MG63 (cell line): ENCODE measurements around the gene SETD3. TPM values are rescaled to one million over a fixed set of nuclear protein-coding genes. Genes with fewer than 3 reads are reported as not detected.

Experiments
- DNase-seq: peaks from one replicate; pipeline ENCODE4 v3.0.0-alpha.2; 2020
- H3K27me3 ChIP-seq: fragments of 250-450 bp; sonication (Bioruptor Pico); 2 replicates; pipeline ENCODE4 v1.5.1; 2020; ENCODE audit warnings: mild to moderate bottlenecking, moderate library complexity
- H3K36me3 ChIP-seq: fragments of 250-450 bp; sonication (Bioruptor Pico); 2 replicates; pipeline ENCODE4 v1.5.1; 2020; ENCODE audit warnings: mild to moderate bottlenecking, moderate library complexity
- H3K4me3 ChIP-seq: fragments of 250-450 bp; sonication (Bioruptor Pico); 2 replicates; pipeline ENCODE4 v1.5.1; 2020; ENCODE audit warnings: mild to moderate bottlenecking, moderate library complexity
- H3K9me3 ChIP-seq: fragments of 250-450 bp; sonication (Bioruptor Pico); 2 replicates; pipeline ENCODE4 v1.5.1; 2020; ENCODE audit warnings: mild to moderate bottlenecking, moderate library complexity
- total RNA-seq: library from RNA; depleted of rRNA; stranded (reverse); fragments of >200 nt; shearing (Covaris generic); gene quantifications from 2 replicates; pipeline ENCODE4 v1.2.3, GENCODE V29; 2014; ENCODE audit warnings: low replicate concordance

SETD3 gene
- total RNA-seq, 1 experiment from 2014 or later: 37.8 TPM

DNA sequence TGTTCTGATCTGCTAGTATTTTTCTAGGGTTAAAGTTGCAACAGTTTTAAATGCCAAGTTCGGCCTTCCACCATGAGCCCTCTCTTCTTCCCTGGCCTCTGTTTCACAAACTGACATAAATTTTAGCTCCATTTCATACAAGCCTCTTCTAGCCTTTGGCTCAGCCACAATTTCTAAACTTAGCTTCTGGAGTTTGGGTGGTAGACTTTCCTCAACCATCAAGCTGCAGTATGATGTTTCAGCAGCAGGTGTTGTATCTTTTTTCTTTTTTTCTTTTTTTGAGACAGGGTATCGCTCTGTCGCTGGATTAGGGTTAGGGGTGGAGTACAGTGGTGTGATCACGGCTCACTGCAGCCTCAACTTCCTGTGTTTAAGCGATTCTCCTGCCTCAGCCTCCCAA is 29.4 kb downstream of the SETD3 start:
- Histone ChIP-seq H3K27me3 (no peaks in the 10 kb centered on the region), H3K4me3 (no peak overlapping the region), H3K9me3 (no peaks in the 10 kb centered on the region), H3K36me3 (peaks cover under 1% of the 10 kb centered on the region)
- DNase-seq: no peak

DNA sequence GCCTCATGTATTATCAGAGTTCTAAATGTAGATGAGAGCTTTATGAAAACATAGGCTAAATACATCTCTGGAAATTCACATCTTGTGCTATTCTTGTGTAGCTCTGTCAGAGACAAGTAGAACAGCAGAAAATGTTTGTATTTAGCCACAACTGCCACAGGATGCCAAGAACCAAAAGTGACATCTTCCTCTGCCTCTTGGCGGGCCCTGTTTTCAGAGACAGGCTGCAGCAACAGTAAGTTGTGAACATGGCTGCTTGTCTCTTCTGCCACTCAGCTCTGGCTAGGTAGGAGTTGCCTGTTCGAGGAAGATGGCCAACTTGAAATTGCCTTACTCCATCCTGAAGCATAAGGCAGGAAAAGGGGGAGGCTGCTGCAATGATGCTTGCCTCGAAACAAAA is 30.4 kb downstream of the SETD3 start:
- no peaks in the 10 kb centered on the region for H3K9me3 ChIP-seq
- H3K27me3 ChIP-seq: no peaks in the 10 kb centered on the region
- no peaks in the 10 kb centered on the region; the same call in 1 of the 2 replicates for H3K36me3 ChIP-seq
- no peak for DNase-seq
- no peak overlapping the region for H3K4me3 ChIP-seq

DNA sequence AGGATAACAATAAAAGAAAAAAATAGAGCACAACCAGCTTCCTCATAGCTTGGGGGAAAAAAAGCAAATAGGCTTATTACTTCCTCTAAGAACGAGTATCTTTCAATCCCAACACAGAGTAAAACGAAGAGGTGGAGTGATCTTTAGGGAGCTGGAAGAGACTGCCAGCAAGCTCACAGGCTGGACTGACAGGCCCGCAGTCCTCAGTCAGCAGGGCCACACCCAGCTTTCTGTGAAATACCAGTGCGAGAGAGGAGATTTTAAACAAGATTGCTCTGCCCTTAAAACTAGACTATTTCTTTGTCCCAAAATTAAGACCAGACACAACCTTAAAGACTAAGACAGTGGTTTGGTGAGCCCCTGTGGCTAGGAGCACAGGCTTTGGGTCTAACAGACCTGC is 32.9 kb downstream of the SETD3 start:
- Histone ChIP-seq H3K4me3 (no peak overlapping the region), H3K27me3 (no peaks in the 10 kb centered on the region), H3K9me3 (no peaks in the 10 kb centered on the region), H3K36me3 (no peaks in the 10 kb centered on the region; the same call in 1 of the 2 replicates)
- DNase-seq: no peak

DNA sequence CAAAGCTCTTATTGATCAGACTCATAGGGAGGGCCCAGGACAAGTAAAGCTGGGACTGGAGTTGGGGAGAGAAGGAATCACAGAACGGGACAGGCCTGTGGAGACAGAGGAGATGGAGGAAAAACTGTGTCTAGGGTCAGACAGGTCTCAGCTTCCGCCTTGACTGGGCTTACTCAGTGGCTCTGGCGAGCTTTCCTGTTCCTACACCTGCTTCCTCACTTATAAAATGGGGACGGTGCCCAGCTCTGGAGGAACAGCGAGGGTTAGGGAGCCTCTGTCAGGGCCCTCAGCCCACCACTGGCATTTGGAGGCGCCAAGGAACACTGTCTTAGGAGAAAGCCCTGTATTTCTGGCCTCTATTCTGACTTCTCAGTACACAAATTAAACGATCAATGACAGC is 34.7 kb downstream of the SETD3 start:
- Histone ChIP-seq H3K4me3 (no peak overlapping the region), H3K27me3 (no peaks in the 10 kb centered on the region), H3K36me3 (no peaks in the 10 kb centered on the region; the same call in 1 of the 2 replicates), H3K9me3 (no peaks in the 10 kb centered on the region)
- DNase-seq: no peak

DNA sequence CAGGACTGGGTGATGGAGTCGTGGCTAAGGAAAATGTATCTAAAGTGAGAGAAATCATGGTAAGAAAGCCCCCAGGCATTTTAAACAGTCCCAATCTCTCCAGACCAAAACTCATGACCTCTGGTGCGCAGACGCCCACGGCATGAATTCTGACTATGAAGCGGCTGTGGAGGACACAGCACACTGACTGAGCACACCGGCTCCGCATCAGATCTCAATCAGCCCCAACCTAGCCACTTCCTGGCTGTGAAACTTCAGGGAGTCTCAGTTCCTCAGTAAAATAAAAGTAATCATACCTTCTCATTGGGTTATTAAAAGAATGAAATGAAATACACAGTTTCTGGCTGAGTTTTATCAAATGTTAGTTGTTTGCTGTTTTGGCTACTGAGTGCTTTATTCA is 38.7 kb downstream of the SETD3 start:
- H3K36me3 ChIP-seq: no peaks in the 10 kb centered on the region
- H3K9me3 ChIP-seq: no peaks in the 10 kb centered on the region
- no peak for DNase-seq
- no peaks in the 10 kb centered on the region for H3K27me3 ChIP-seq
- H3K4me3 ChIP-seq: no peak overlapping the region

DNA sequence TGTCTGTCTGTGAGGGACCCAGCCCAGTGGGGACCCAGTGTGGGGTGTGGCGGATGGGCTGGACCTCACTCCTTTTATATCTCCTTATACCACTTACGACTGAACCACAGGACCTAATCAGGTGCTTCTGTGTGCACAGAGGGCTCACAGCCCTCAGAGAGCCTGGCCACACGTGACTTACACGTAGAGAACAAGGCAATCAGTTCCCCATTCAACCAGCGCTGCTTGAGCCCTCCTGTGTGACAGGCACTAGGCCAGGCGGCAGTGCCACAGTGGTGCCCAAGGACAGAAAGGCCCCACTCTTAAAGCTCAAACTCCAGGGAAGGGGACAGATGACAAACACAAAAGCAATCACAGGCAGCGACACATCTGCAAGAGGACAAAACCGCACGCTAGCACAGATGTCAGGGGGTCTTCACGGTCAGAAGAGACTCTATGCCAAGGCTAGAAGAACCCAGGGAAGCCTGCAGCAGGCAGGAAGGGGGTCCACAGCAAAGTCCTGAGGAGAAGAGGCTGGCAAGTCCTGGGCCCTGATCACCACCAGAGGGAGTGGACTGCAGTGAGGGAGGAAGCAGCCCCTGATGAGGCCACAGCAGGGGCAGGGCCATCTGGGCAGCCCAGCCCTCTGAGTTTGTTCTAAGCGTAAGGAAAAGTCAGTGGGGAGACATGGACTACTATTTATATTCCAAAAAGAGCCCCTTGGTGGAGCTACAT is 39.3 kb downstream of the SETD3 start:
- Histone ChIP-seq H3K36me3 (no peaks in the 10 kb centered on the region), H3K4me3 (no peak overlapping the region), H3K27me3 (no peaks in the 10 kb centered on the region), H3K9me3 (no peaks in the 10 kb centered on the region)
- DNase-seq: no peak

DNA sequence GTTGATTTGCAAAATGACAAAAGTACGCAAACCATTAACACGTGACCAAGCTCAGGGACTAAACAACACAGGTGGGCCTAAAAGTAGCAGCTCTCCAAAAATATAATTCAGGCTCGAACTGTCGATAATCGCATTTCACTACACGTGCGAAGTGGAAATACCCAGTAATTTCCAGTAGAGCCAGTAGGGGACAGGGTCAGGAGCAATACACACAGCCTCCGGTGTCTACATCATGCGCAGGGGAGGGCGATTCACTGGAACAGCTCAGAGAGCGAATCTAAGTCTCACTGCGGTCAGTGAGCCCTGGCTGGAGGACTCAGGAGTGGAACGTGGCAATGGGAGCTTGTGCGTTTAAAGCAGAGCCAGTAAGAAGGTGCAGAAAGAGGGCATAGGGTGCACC is 40.4 kb downstream of the SETD3 start:
- H3K36me3 ChIP-seq: no peaks in the 10 kb centered on the region
- no peaks in the 10 kb centered on the region for H3K9me3 ChIP-seq
- no peak overlapping the region for H3K4me3 ChIP-seq
- no peak for DNase-seq
- H3K27me3 ChIP-seq: no peaks in the 10 kb centered on the region

DNA sequence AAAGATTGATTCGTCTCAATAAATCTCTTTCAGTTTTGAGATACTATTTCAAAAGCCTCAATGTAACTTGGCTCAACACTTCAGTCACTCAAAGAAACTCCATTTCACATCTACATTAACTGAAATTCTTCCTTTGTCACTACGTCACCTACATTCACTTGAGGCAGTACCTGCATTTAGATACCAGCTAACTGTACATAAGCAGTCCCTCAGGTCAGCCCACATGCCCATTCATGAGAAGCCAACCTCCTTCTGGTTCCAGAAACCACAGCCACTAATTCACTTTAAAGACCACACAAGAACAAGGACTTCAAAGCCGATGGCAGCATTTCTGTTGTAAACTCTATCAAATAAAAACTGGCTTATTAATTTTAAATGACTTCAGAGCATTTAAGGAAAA is 43.0 kb downstream of the SETD3 start:
- Histone ChIP-seq H3K9me3 (no peaks in the 10 kb centered on the region), H3K4me3 (no peak overlapping the region), H3K36me3 (no peaks in the 10 kb centered on the region), H3K27me3 (no peaks in the 10 kb centered on the region)
- DNase-seq: no peak

DNA sequence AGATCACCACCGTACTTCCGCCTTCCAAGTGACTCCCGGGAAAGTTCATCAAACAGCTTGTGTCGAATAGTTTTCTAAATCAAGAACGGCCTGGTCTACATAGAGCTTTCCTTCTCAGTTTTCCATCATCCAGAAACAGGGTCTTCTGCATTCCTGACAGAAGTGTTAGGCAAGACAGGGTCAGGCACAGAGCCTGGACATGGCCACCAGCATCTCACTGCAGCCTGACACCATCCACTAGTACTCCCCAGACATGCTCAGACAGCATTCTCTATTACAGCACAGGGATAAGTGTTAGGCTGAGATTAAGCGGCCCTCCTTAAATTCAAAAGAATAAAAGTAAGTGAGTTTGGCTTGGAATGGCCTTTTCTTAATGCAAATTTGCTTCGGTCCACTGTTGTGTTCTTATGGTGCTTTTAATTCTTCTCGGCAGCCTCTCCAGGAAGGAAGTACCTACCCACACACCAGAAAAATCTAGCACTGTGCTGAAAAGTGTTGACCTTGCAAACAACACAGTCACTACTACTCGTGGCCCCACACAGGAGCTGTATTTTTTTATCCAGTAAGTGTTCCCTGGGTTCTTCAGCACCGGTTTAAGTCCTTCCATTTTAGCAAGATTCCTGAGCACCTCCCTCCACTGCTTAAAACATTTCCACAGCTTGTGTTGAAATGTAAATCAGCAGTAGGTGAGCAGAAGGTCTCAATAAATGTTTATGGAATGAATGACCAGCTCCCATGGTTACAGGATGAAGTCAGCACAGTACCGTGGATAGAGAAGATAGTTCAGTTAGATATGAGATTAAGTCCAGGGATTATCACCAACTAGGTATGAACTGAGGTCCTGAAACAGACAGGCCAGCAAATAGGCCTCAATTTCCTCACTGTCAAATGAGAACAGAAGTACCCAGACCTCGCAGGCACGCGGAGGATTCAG is 44.1 kb downstream of the SETD3 start:
- Histone ChIP-seq H3K9me3 (no peaks in the 10 kb centered on the region), H3K4me3 (no peak overlapping the region), H3K36me3 (no peaks in the 10 kb centered on the region), H3K27me3 (no peaks in the 10 kb centered on the region)
- no peak for DNase-seq

DNA sequence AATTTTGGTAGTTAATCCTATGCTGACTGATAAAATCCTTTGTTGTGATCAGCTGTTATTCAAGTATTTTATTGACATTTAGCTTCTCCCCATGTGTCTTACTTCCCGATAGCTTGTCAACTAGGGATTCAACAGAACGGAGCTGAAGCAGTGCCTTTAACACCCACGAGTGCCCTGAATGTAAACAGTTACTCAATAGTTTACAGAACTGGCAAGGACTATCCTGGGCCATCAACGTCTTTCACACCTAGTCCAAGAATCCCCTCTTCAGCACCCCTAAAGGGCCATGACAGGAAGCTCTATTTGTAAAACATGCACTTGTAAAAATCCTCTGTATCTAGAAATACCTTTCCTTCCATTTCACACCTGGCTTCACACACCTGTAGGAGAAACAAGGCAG is 45.3 kb downstream of the SETD3 start:
- no peaks in the 10 kb centered on the region for H3K36me3 ChIP-seq
- DNase-seq: no peak
- H3K9me3 ChIP-seq: no peaks in the 10 kb centered on the region
- H3K27me3 ChIP-seq: no peaks in the 10 kb centered on the region
- H3K4me3 ChIP-seq: no peak overlapping the region

DNA sequence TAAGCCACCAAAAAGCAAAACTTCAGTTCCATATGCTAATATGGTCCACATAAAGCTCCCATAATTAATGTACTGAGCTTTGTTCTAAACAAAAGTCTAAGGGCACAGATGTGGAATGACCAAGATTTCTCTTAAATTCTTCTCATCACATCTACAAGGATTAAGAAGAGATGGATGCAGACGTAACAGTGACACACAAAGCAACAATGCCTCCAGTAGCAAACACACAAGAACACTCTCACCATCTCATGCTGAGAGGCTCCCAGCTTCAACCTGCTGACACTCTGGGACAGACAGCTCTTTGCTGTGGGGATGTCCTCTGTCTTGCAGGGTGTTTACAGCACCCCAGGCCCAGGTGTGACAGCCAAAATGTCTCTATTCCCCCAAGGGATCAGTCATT is 48.2 kb downstream of the SETD3 start:
- Histone ChIP-seq H3K9me3 (no peaks in the 10 kb centered on the region), H3K4me3 (no peak overlapping the region), H3K27me3 (no peaks in the 10 kb centered on the region), H3K36me3 (no peaks in the 10 kb centered on the region; the same call in 1 of the 2 replicates)
- no peak for DNase-seq

DNA sequence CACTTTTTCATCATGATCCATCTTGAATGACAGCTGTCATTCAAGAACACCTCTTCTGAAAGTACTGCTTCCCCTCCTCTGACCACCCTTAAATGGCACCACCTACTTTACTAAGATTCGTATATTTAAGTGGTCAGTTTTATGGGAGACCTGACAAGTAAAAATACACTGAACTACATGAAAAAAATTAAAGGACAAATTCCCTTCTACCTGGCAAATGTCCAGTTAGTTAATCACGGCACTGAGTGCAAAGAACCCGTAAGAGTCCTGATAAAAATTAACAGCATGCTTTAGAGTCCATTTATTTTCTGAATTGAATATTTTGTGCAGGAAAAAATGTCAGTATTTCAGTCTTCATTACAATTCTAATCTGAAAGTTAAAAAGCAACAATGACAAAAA is 48.7 kb downstream of the SETD3 start:
- Histone ChIP-seq H3K4me3 (no peak overlapping the region), H3K36me3 (no peaks in the 10 kb centered on the region; the same call in 1 of the 2 replicates), H3K27me3 (no peaks in the 10 kb centered on the region), H3K9me3 (no peaks in the 10 kb centered on the region)
- DNase-seq: no peak

DNA sequence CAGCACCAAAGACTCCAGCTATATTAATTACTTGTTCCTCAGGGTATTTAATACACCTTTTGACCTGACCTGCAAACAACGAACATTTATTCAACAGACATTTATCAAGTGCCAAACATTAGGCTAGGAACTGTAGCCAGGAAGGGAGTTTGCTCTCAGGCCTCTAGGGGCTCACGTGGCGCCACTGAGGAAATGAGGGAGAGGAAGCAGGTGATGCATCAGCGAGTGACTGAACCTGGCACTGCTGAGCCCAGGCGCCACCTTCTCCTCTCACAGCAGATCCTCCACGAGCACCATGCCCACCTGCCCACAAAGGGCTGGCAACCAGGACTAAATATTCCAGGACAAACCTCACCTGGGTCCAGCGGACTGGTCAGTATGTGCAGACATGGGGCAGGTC is 50.2 kb downstream of the SETD3 start:
- DNase-seq: no peak
- Histone ChIP-seq H3K27me3 (no peaks in the 10 kb centered on the region), H3K9me3 (no peaks in the 10 kb centered on the region), H3K36me3 (no peaks in the 10 kb centered on the region; the same call in 1 of the 2 replicates), H3K4me3 (no peak overlapping the region)

DNA sequence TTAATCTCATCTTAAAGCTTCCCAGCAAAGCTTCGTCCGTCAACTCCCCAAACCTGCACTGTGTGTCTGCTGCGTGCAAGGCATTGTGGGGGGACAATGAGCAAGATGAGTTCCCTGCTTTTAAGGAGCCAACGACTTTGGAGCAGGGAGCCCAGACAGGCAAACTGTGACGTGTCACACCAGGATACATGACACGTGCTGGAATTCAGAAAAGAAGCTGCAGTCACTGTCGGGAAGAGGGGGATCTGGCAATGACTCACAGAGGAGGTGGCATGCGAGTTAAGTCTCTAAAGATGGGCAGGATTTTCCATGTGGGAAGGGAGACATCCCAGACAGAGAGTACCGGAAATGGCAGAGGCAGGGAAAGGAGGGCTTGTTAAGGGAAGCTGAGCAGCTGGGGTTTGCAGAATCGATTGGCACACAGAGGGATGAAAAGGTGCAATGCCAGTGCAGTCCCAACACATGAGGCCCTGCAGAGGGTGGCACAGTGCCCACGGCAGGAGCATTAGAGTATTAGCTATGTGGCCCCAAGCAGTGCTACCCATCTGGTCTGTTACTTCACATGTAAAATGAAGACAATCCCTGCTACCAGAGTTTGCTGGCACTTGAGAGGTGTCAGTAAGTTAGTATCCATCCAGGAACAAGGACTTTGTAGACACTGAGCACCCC is 52.9 kb downstream of the SETD3 start:
- DNase-seq: no peak
- no peaks in the 10 kb centered on the region for H3K27me3 ChIP-seq
- H3K4me3 ChIP-seq: no peak overlapping the region
- H3K36me3 ChIP-seq: no peaks in the 10 kb centered on the region; the same call in 1 of the 2 replicates
- no peaks in the 10 kb centered on the region for H3K9me3 ChIP-seq

DNA sequence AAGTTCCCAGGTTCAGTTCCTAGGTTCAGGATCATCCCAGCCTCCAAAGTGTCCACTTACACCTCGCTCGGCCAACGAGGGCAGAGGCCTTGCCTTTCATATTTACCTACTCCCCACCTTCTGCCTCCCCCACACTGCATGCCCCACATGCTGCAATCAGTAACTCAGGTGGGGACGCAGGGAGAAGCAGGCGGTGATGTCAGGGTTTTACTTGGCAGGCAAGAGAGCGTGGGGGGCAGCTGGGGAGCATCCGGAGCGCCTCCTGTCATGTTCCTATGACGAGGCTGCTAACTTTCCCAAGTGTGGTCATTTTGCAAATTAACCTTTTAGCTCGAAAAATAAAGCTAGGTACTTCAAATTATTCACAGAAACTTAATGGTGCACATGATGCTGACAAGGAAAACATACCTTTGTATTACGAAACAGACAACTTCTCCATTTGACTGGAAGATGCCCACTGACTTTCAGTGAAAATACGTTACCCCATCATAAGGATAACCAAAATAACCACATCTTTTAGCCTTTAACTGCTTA is 53.8 kb downstream of the SETD3 start:
- Histone ChIP-seq H3K9me3 (no peaks in the 10 kb centered on the region), H3K36me3 (no peaks in the 10 kb centered on the region; the same call in 1 of the 2 replicates), H3K4me3 (no peak overlapping the region), H3K27me3 (no peaks in the 10 kb centered on the region)
- DNase-seq: no peak

DNA sequence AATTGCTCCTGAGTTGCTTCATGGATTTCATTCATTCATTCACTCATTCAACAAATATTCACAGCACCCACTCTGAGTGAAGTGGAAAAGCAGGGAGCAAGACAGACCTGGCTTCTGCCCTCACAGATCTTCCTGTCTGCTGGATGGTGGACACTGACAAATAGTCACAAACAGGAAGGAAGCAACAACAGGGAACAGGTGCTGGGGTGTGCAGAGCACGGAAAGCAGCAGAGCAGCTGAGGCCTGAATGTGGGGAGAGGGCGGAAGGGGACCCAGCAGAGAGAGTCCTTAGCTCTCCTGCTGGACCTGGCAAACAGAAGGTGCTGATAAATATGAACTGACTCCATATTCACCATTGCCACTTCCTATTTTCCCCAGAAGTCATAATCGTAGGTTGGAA is 54.4 kb downstream of the SETD3 start:
- no peaks in the 10 kb centered on the region for H3K9me3 ChIP-seq
- H3K27me3 ChIP-seq: no peaks in the 10 kb centered on the region
- no peak overlapping the region for H3K4me3 ChIP-seq
- no peaks in the 10 kb centered on the region; the same call in 1 of the 2 replicates for H3K36me3 ChIP-seq
- no peak for DNase-seq

DNA sequence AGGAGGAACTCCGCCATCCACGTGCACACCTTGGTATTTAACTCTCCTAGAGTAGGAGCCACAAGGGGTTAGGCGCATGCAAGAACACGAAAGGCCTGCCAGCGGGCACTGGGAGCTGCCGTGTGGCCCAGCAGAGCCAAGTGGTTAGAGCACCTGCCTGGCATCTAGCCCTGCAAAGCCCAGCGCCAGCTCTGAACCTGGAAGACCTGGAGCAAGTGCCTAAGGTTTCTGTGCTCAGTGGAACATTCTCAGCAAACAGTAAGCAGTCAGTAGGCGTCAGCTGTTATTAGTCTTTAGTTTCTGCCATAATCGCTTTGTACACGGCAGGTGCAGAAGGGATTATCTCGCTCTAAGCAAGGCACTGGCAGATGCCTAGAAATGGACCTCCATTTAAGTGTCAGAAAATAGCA is 55.4 kb downstream of the SETD3 start:
- H3K4me3 ChIP-seq: no peak overlapping the region
- H3K36me3 ChIP-seq: no peaks in the 10 kb centered on the region; the same call in 1 of the 2 replicates
- DNase-seq: no peak
- H3K9me3 ChIP-seq: no peaks in the 10 kb centered on the region
- H3K27me3 ChIP-seq: no peaks in the 10 kb centered on the region
